ENCODE measurements around the gene PVALEF. TPM values are rescaled to one million over a fixed set of nuclear protein-coding genes. Genes with fewer than 3 reads are reported as not detected.

Gene PVALEF
- total and polyA plus RNA-seq, 2 donors (not counting 1 experiment from before 2014, with no cell fraction given), result not detected

DNA sequence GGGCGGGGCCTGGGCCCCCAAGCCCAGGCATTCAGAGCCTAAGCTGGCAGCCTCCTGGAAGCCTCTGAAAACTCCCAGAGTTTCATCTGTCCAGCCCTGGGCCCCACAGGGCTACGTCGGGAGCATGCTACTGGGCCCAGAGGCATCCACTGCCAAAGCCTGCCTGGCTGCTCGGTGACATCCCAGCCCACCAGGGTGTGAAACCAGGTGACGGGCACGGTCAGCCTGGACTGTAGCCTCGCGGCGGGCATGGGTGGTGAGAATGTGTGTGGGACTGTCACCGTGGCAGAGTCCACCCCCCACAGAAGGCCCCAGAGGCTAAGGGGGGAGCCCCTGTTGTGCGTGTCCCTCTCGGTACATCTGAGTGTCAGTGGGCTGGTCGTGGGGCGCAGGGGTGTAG is 26.3 kb downstream of the PVALEF start:
- Histone ChIP-seq H3K4me3 (replicated peaks in 1 of 4; ENCODE audit: control extremely low read depth in 1 of 4, insufficient read depth in 1 of 4, low read depth in 3 of 4, low read length in 4 of 4) (no peak overlapping the region), H4K20me1 (ENCODE audit: control insufficient read depth, extremely low read depth, insufficient read depth, low read length) (no peaks in the 10 kb centered on the region), H2AFZ (ENCODE audit: low read length) (no peak overlapping the region), H3K4me1 (ENCODE audit: control insufficient read depth, extremely low read depth, insufficient read depth, low read length) (no peaks in the 10 kb centered on the region), H3K9ac (ENCODE audit: insufficient read depth, low read length) (no peak overlapping the region), H3K36me3 (ENCODE audit: control insufficient read depth, insufficient read depth, low read length) (no peaks in the 10 kb centered on the region), H3K27ac (ENCODE audit: insufficient read depth, low read length) (no peak overlapping the region), H3K9me3 (ENCODE audit: control insufficient read depth, insufficient read depth, low read depth, low read length) (no peaks in the 10 kb centered on the region), H3K4me2 (ENCODE audit: extremely low read depth, insufficient read depth, low read length) (no peak overlapping the region), H3K27me3 (ENCODE audit: control insufficient read depth, insufficient read depth, low read length) (no peaks in the 10 kb centered on the region), H3K79me2 (ENCODE audit: control insufficient read depth, insufficient read depth, low read length) (no peaks in the 10 kb centered on the region)
- no peak for DNase-seq (ENCODE audit: low read depth in 2 of 2)
- TF ChIP-seq EZH2 (IDR thresholded peaks at IDR 0.05; ENCODE audit: low read length, missing control alignments), result no peak
- TF ChIP-seq, protein P1, sequence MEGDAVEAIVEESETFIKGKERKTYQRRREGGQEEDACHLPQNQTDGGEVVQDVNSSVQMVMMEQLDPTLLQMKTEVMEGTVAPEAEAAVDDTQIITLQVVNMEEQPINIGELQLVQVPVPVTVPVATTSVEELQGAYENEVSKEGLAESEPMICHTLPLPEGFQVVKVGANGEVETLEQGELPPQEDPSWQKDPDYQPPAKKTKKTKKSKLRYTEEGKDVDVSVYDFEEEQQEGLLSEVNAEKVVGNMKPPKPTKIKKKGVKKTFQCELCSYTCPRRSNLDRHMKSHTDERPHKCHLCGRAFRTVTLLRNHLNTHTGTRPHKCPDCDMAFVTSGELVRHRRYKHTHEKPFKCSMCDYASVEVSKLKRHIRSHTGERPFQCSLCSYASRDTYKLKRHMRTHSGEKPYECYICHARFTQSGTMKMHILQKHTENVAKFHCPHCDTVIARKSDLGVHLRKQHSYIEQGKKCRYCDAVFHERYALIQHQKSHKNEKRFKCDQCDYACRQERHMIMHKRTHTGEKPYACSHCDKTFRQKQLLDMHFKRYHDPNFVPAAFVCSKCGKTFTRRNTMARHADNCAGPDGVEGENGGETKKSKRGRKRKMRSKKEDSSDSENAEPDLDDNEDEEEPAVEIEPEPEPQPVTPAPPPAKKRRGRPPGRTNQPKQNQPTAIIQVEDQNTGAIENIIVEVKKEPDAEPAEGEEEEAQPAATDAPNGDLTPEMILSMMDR (conservative IDR thresholded peaks at IDR 0.05 in 1 of 2, IDR thresholded peaks at IDR 0.05 in 1 of 2; ENCODE audit: low read depth in 1 of 2, low read length in 2 of 2), result no peak

GRCh38 chr17:81192386-81193050 is 27.2 kb downstream of the PVALEF start:
- no peak for TF ChIP-seq EZH2 (IDR thresholded peaks at IDR 0.05; ENCODE audit: low read length, missing control alignments)
- DNase-seq (ENCODE audit: low read depth in 2 of 2), result no peak
- no peak overlapping the region for H3K9ac ChIP-seq (ENCODE audit: insufficient read depth, low read length)
- no peak overlapping the region for H3K4me3 ChIP-seq (replicated peaks in 1 of 4; ENCODE audit: control extremely low read depth in 1 of 4, insufficient read depth in 1 of 4, low read depth in 3 of 4, low read length in 4 of 4)
- no peak overlapping the region for H3K27ac ChIP-seq (ENCODE audit: insufficient read depth, low read length)
- H3K4me2 ChIP-seq (ENCODE audit: extremely low read depth, insufficient read depth, low read length), result no peak overlapping the region
- no peaks in the 10 kb centered on the region for H3K79me2 ChIP-seq (ENCODE audit: control insufficient read depth, insufficient read depth, low read length)
- H3K27me3 ChIP-seq (ENCODE audit: control insufficient read depth, insufficient read depth, low read length), result no peaks in the 10 kb centered on the region
- H3K36me3 ChIP-seq (ENCODE audit: control insufficient read depth, insufficient read depth, low read length), result no peaks in the 10 kb centered on the region
- H4K20me1 ChIP-seq (ENCODE audit: control insufficient read depth, extremely low read depth, insufficient read depth, low read length), result no peaks in the 10 kb centered on the region
- H3K4me1 ChIP-seq (ENCODE audit: control insufficient read depth, extremely low read depth, insufficient read depth, low read length), result no peaks in the 10 kb centered on the region
- H2AFZ ChIP-seq (ENCODE audit: low read length), result no peak overlapping the region
- no peaks in the 10 kb centered on the region for H3K9me3 ChIP-seq (ENCODE audit: control insufficient read depth, insufficient read depth, low read depth, low read length)

- Histone ChIP-seq H3K9ac (ENCODE audit: insufficient read depth, low read length) (no peak overlapping the region), H3K27ac (ENCODE audit: insufficient read depth, low read length) (no peak overlapping the region), H3K4me2 (ENCODE audit: extremely low read depth, insufficient read depth, low read length) (no peak overlapping the region), H3K36me3 (ENCODE audit: control insufficient read depth, insufficient read depth, low read length) (no peaks in the 10 kb centered on the region), H4K20me1 (ENCODE audit: control insufficient read depth, extremely low read depth, insufficient read depth, low read length) (no peaks in the 10 kb centered on the region), H3K27me3 (ENCODE audit: control insufficient read depth, insufficient read depth, low read length) (no peaks in the 10 kb centered on the region), H2AFZ (ENCODE audit: low read length) (no peak overlapping the region), H3K4me1 (ENCODE audit: control insufficient read depth, extremely low read depth, insufficient read depth, low read length) (no peaks in the 10 kb centered on the region), H3K79me2 (ENCODE audit: control insufficient read depth, insufficient read depth, low read length) (no peaks in the 10 kb centered on the region), H3K4me3 (replicated peaks in 1 of 4; ENCODE audit: control extremely low read depth in 1 of 4, insufficient read depth in 1 of 4, low read depth in 3 of 4, low read length in 4 of 4) (no peak overlapping the region), H3K9me3 (ENCODE audit: control insufficient read depth, insufficient read depth, low read depth, low read length) (no peaks in the 10 kb centered on the region)
- no peak for DNase-seq (ENCODE audit: low read depth in 2 of 2)
- no peak for TF ChIP-seq EZH2 (IDR thresholded peaks at IDR 0.05; ENCODE audit: low read length, missing control alignments)
- TF ChIP-seq, protein P1 (conservative IDR thresholded peaks at IDR 0.05 in 1 of 2, IDR thresholded peaks at IDR 0.05 in 1 of 2; ENCODE audit: low read depth in 1 of 2, low read length in 2 of 2), result no peak
Observed at GRCh38 chr17:81193051-81193410, 27.7 kb downstream of the PVALEF start.
